ENCODE measurements around the gene PDPK1.
"Not testable (repeated sequence)": the region's sequence is repeated elsewhere in the genome, so short reads cannot be mapped to it uniquely, and the experiment has no call there.

Gene PDPK1

DNA sequence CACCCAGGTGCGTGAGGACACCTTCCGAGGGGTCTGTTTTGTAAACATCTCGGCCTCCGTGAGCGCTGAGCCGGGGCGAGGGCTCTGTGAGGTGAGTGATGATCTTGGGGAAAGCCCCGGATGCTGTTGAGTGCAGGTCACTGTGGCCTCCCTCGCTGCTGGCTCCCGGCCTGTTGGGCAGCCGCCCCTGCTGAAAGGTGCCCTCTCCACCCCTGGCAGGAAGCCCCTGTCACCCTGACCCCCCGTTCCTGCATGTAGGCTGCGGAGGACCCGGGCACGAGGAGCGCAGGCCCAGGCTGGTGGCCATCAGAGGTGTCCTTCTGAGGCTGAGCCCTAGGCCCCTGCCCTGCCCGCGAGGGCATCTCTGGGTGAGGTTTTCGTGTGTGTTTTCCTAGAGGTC, 75.4 kb downstream of the PDPK1 start:
- H3K4me1 ChIP-seq (ENCODE audit: control insufficient read depth, insufficient read depth, low read length); H3K27me3 ChIP-seq (ENCODE audit: control insufficient read depth, insufficient read depth, low read length, poor library complexity, severe bottlenecking); H3K9me3 ChIP-seq (ENCODE audit: control insufficient read depth, low read length); H3K4me3 ChIP-seq (ENCODE audit: insufficient read depth, low read depth, low read length); H3K27ac ChIP-seq (ENCODE audit: insufficient read depth, low read depth, low read length, poor library complexity, severe bottlenecking); H3K36me3 ChIP-seq (ENCODE audit: control insufficient read depth, insufficient read depth, low read length): not testable (repeated sequence)
- 93 to 97% methylated on average over 9 to 13 of the region's 19 CpGs for WGBS, 2 experiments

DNA sequence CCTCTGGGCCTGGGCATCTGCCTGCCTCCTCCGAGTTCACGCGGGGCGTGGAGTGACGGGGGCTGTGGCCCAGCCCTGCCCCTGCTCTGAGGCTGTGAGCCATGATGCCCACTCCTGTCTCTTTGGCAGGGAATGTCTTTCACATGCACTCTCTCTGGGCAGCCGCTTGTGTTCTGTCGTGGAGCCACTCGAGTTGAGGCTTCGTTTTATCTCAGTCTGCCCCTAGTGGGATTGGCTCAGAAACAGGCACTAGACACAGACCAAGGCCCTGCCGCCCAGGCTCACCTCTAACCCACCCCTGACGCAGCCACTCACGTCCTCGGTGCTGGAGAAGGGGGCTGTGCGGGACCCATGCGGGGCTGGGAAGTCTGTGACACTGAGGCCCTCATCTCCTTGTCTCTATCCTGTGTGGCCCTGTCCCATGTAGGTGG, 77.0 kb downstream of the PDPK1 start:
- no peak overlapping the region for H3K27ac ChIP-seq (ENCODE audit: insufficient read depth, low read depth, low read length, poor library complexity, severe bottlenecking)
- H3K4me3 ChIP-seq (ENCODE audit: insufficient read depth, low read depth, low read length): no peak overlapping the region
- H3K4me1 ChIP-seq (ENCODE audit: control insufficient read depth, insufficient read depth, low read length): no peaks in the 10 kb centered on the region
- H3K27me3 ChIP-seq (ENCODE audit: control insufficient read depth, insufficient read depth, low read length, poor library complexity, severe bottlenecking): no peaks in the 10 kb centered on the region
- 94 to 95% methylated on average over 15 of the region's 15 CpGs for WGBS, 2 experiments
- peaks cover 9% of the 10 kb centered on the region for H3K36me3 ChIP-seq (ENCODE audit: control insufficient read depth, insufficient read depth, low read length)
- no peaks in the 10 kb centered on the region for H3K9me3 ChIP-seq (ENCODE audit: control insufficient read depth, low read length)

DNA sequence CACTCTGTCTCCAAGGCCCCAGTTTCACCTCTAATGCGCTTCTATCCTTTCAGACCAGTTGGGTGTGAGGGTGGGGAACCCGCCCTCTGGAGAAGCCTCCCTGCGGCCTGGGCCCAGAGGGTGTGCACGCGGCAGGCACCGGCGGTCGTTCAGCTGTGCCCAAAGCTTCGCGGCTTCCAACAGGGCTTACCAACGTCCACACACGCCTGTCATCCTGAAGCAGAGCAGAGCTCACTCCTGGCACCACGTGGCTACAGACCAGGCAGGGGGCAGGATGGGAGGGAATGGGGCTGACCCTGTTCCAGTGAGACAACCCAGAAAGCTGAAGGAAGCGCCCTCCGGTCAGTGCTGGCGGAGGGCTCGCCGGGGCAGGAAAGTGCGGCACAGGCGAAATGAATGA, 81.1 kb downstream of the PDPK1 start:
- WGBS, 2 experiments: no CpG with 5 or more reads among the region's 20 CpGs
- H3K4me3 ChIP-seq (ENCODE audit: insufficient read depth, low read depth, low read length); H3K4me1 ChIP-seq (ENCODE audit: control insufficient read depth, insufficient read depth, low read length); H3K27me3 ChIP-seq (ENCODE audit: control insufficient read depth, insufficient read depth, low read length, poor library complexity, severe bottlenecking); H3K27ac ChIP-seq (ENCODE audit: insufficient read depth, low read depth, low read length, poor library complexity, severe bottlenecking); H3K36me3 ChIP-seq (ENCODE audit: control insufficient read depth, insufficient read depth, low read length); H3K9me3 ChIP-seq (ENCODE audit: control insufficient read depth, low read length): not testable (repeated sequence)

DNA sequence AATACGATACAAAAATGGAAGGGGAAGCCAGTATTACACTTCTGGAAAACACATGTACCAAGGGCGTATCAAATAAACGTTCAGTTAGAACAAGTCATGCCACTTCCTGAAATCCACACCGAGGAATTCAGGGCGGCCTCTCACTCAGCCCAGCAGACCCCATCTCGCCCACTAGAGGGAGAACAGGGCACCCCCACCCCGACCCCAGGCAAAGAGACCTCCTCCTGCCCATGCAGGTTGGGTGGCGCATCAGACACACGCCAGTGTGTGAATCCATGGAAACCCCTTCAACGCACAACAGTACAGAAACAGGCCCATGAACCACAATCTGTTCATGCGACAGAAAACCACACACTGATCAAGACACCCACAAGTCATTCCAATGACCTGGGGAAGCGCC, 81.8 kb downstream of the PDPK1 start:
- H3K27ac ChIP-seq (ENCODE audit: insufficient read depth, low read depth, low read length, poor library complexity, severe bottlenecking); H3K9me3 ChIP-seq (ENCODE audit: control insufficient read depth, low read length); H3K4me1 ChIP-seq (ENCODE audit: control insufficient read depth, insufficient read depth, low read length); H3K4me3 ChIP-seq (ENCODE audit: insufficient read depth, low read depth, low read length); H3K36me3 ChIP-seq (ENCODE audit: control insufficient read depth, insufficient read depth, low read length); H3K27me3 ChIP-seq (ENCODE audit: control insufficient read depth, insufficient read depth, low read length, poor library complexity, severe bottlenecking): not testable (repeated sequence)
- WGBS, 2 experiments: 82 to 93% methylated on average over 3 to 4 of the region's 12 CpGs

DNA sequence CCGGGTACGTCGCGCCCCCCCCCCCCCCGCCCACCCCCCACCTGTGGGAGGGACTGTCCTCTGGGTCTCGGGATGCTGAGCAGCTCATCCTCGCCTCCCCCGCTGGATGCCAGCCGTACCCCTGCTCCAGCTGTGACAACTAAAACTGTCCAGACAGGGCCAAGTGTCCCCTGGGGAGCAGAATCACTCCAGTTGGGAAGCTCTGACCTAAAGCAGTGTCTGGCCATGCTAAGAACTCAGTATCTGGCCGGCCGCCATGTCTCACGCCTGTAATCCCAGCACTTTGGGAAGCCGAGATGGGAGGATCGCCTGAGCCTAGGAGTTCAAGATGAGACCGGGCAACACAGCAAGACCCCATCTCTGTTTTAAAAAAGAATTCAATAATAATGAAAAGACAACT, 83.0 kb downstream of the PDPK1 start:
- H3K4me1 ChIP-seq (ENCODE audit: control insufficient read depth, insufficient read depth, low read length); H3K9me3 ChIP-seq (ENCODE audit: control insufficient read depth, low read length); H3K27me3 ChIP-seq (ENCODE audit: control insufficient read depth, insufficient read depth, low read length, poor library complexity, severe bottlenecking); H3K27ac ChIP-seq (ENCODE audit: insufficient read depth, low read depth, low read length, poor library complexity, severe bottlenecking); H3K36me3 ChIP-seq (ENCODE audit: control insufficient read depth, insufficient read depth, low read length); H3K4me3 ChIP-seq (ENCODE audit: insufficient read depth, low read depth, low read length): not testable (repeated sequence)
- no CpG with 5 or more reads among the region's 15 CpGs for WGBS, 2 experiments

DNA sequence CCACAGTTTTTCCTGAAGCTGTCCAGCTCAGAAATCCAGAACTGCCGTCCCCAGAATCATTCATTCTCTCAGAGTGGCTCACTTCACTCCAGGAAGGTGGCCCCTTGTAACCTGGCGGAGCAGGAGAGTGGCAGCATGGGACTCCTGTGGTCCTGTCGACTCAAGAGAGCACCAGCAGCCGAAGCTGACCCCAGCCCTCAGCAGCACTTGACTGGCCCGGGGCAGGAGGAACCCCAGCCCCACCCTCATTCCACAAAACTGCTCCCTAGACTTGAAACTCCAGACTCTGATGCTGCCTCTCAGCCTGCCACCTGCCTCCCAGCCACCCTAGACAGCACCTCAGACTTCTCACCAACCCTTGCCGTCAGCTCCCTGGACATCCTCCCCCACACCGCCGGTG, 83.6 kb downstream of the PDPK1 start:
- H3K9me3 ChIP-seq (ENCODE audit: control insufficient read depth, low read length); H3K4me1 ChIP-seq (ENCODE audit: control insufficient read depth, insufficient read depth, low read length); H3K27ac ChIP-seq (ENCODE audit: insufficient read depth, low read depth, low read length, poor library complexity, severe bottlenecking); H3K36me3 ChIP-seq (ENCODE audit: control insufficient read depth, insufficient read depth, low read length); H3K27me3 ChIP-seq (ENCODE audit: control insufficient read depth, insufficient read depth, low read length, poor library complexity, severe bottlenecking); H3K4me3 ChIP-seq (ENCODE audit: insufficient read depth, low read depth, low read length): not testable (repeated sequence)
- WGBS, 2 experiments: 97 to 98% methylated on average over 4 of the region's 8 CpGs

DNA sequence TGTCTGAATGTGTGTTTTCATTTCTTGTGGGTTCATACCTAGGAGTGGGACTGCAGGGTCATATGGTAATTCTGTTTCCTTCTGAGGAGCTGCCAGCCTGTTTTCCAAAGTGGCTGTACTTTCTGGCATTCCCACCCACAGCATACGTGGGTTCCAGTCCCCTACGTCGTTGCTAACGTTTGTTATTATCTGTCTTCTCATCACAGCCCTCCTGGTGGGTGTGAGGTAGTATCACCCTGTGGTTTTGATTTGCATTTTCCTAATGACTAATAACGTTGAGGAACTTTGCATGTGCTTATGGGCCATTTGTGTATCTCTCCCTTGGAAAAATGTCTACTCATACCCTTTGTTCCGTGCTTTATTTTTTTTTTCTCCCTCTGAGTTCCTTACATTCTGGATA, 89.3 kb downstream of the PDPK1 start:
- not testable (repeated sequence) for H3K9me3 ChIP-seq (ENCODE audit: control insufficient read depth, low read length); H3K36me3 ChIP-seq (ENCODE audit: control insufficient read depth, insufficient read depth, low read length); H3K27ac ChIP-seq (ENCODE audit: insufficient read depth, low read depth, low read length, poor library complexity, severe bottlenecking); H3K27me3 ChIP-seq (ENCODE audit: control insufficient read depth, insufficient read depth, low read length, poor library complexity, severe bottlenecking); H3K4me1 ChIP-seq (ENCODE audit: control insufficient read depth, insufficient read depth, low read length); H3K4me3 ChIP-seq (ENCODE audit: insufficient read depth, low read depth, low read length)
- no CpG with 5 or more reads among the region's 6 CpGs for WGBS, 2 experiments

DNA sequence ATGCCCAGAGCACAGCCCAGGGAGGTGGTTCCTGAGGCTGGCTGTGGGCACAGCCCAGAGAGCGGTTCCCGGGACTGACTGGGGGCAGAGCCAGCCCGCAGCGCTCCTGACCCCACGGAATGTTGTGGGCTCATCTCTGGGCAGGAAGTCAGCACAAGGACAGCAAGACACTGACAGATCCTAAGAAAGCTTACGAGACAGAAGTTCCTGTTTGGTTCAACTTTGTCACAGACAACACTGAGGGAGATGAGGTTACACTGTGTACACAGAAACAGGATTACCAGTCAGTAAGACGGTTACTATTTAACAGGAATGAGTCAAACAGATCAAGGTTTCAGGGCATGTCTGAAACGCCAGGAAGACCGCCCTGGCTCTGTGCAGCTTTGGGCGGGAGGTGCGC, 93.4 kb downstream of the PDPK1 start:
- not testable (repeated sequence) for H3K27me3 ChIP-seq (ENCODE audit: control insufficient read depth, insufficient read depth, low read length, poor library complexity, severe bottlenecking); H3K4me1 ChIP-seq (ENCODE audit: control insufficient read depth, insufficient read depth, low read length); H3K9me3 ChIP-seq (ENCODE audit: control insufficient read depth, low read length); H3K27ac ChIP-seq (ENCODE audit: insufficient read depth, low read depth, low read length, poor library complexity, severe bottlenecking); H3K4me3 ChIP-seq (ENCODE audit: insufficient read depth, low read depth, low read length); H3K36me3 ChIP-seq (ENCODE audit: control insufficient read depth, insufficient read depth, low read length)
- no CpG with 5 or more reads among the region's 11 CpGs for WGBS, 2 experiments

DNA sequence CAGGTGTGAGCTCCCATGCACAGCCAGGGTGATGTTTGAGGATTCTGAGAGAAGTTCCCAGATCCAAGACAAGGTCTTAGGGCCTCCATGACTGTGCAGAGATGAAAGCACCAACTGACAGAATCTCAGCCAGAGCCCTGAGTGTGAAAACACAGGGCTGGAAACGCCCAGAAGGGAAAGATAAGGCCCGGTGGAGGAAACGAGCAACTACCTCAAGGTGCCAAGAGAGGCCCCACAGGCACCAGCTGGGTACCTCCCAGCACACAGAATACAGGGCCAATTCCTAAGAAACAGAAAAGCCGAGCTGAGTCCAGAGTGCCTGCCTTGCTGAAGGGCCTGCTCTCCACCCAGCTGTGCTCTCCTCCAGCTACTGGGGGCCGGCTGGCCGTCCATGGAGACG, 94.5 kb downstream of the PDPK1 start:
- H3K36me3 ChIP-seq (ENCODE audit: control insufficient read depth, insufficient read depth, low read length); H3K4me1 ChIP-seq (ENCODE audit: control insufficient read depth, insufficient read depth, low read length); H3K4me3 ChIP-seq (ENCODE audit: insufficient read depth, low read depth, low read length); H3K27me3 ChIP-seq (ENCODE audit: control insufficient read depth, insufficient read depth, low read length, poor library complexity, severe bottlenecking); H3K9me3 ChIP-seq (ENCODE audit: control insufficient read depth, low read length); H3K27ac ChIP-seq (ENCODE audit: insufficient read depth, low read depth, low read length, poor library complexity, severe bottlenecking): not testable (repeated sequence)
- no CpG with 5 or more reads among the region's 7 CpGs for WGBS, 2 experiments

DNA sequence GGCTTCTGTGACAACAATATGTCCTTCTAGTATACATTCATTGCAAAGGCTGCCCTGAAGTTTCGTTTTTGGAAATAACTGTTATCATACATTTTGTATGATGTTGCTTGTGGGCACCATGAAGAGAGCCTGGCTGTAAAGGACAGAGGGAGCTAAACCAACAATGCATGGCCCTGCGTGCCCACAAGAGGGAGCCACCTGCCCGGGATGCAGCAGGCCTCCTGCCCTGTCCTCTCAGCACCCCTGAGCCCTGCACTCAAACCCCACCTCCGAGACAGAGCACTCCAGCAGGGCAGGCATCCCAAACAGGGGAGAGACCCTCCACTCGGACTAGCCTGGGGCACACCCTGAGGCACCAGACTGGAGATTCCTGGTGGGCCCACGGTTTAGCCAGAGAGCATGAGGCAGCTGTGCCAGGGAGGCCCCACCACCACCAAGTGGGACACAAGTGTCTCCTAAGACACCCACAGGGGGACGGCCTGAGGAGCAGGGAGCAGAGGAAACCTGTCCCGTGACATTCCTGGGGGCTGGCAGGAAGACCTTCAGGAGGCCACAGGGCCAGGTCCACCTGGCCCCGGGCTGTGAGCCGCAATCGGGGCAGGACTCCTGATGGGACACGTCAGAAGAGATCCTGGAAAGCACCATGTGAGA, 101.4 kb downstream of the PDPK1 start:
- H3K4me3 ChIP-seq (ENCODE audit: insufficient read depth, low read depth, low read length); H3K4me1 ChIP-seq (ENCODE audit: control insufficient read depth, insufficient read depth, low read length); H3K27ac ChIP-seq (ENCODE audit: insufficient read depth, low read depth, low read length, poor library complexity, severe bottlenecking); H3K9me3 ChIP-seq (ENCODE audit: control insufficient read depth, low read length); H3K27me3 ChIP-seq (ENCODE audit: control insufficient read depth, insufficient read depth, low read length, poor library complexity, severe bottlenecking); H3K36me3 ChIP-seq (ENCODE audit: control insufficient read depth, insufficient read depth, low read length): not testable (repeated sequence)
- WGBS, 2 experiments: no CpG with 5 or more reads among the region's 12 CpGs

DNA sequence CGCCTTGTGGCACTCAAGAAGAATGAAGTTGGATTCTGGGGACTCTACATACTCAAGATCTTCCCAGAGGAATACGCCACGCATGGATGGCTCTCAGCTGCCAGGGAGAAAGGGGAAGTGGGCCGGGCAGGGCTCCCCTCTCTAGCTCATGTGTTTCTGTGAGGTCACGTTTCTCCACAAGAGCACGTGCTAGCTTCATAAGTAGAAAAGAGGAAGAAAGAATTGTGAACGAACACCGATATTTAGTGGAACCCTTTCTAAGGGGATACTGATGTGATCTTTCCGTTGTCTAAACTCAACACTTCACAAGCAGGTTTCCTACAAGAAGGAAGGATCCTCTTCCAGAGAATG, 101.9 kb downstream of the PDPK1 start:
- not testable (repeated sequence) for H3K27ac ChIP-seq (ENCODE audit: insufficient read depth, low read depth, low read length, poor library complexity, severe bottlenecking); H3K36me3 ChIP-seq (ENCODE audit: control insufficient read depth, insufficient read depth, low read length); H3K4me1 ChIP-seq (ENCODE audit: control insufficient read depth, insufficient read depth, low read length); H3K9me3 ChIP-seq (ENCODE audit: control insufficient read depth, low read length); H3K27me3 ChIP-seq (ENCODE audit: control insufficient read depth, insufficient read depth, low read length, poor library complexity, severe bottlenecking); H3K4me3 ChIP-seq (ENCODE audit: insufficient read depth, low read depth, low read length)
- WGBS, 2 experiments: 100% methylated on average over 3 of the region's 9 CpGs; no CpG with 5 or more reads in 1 of the 2 experiments
